SW480 (cell line): Measurements from ENCODE around the gene ASB10.

Experiments used
- DNase-seq: peaks from one replicate; pipeline ENCODE4 v3.0.0-alpha.2; 2016; ENCODE audit warnings: low spot score

The ASB10 gene

GRCh38 chr7:151135866-151136843 lies 50.9 kb downstream of the ASB10 start:
- DNase-seq: no peak

- DNase-seq: no peak
Observed at GRCh38 chr7:151135525-151135845, 51.6 kb downstream of the ASB10 start.

GRCh38 chr7:151134743-151135524 lies 52.1 kb downstream of the ASB10 start:
- DNase-seq: no peak

GRCh38 chr7:151133986-151134742 lies 52.9 kb downstream of the ASB10 start:
- DNase-seq: no peak

- no peak for DNase-seq
Observed at GRCh38 chr7:151133266-151133985, 53.6 kb downstream of the ASB10 start.

GRCh38 chr7:151132461-151133205 lies 54.4 kb downstream of the ASB10 start:
- no peak for DNase-seq

- no peak for DNase-seq
Observed at GRCh38 chr7:151131592-151132293, 55.3 kb downstream of the ASB10 start.

GRCh38 chr7:151131224-151131591 lies 55.8 kb downstream of the ASB10 start:
- no peak for DNase-seq

- no peak for DNase-seq
Observed at GRCh38 chr7:151130741-151131157, 56.3 kb downstream of the ASB10 start.

- no peak for DNase-seq
Observed at GRCh38 chr7:151129960-151130591, 57.0 kb downstream of the ASB10 start.

- no peak for DNase-seq
Observed at GRCh38 chr7:151129117-151129959, 57.7 kb downstream of the ASB10 start.

GRCh38 chr7:151128716-151129115 lies 58.3 kb downstream of the ASB10 start:
- no peak for DNase-seq

GRCh38 chr7:151128144-151128543 lies 58.9 kb downstream of the ASB10 start:
- DNase-seq: no peak

- no peak for DNase-seq
Observed at GRCh38 chr7:151126491-151127137, 60.4 kb downstream of the ASB10 start.

GRCh38 chr7:151125846-151126481 lies 61.1 kb downstream of the ASB10 start:
- DNase-seq: no peak
